Nucleus accumbens (tissue), 56 donors: ENCODE measurements around the gene TMEM185A.
"Not testable (repeated sequence)": the region's sequence is repeated elsewhere in the genome, so short reads cannot be mapped to it uniquely, and the experiment has no call there.

ENCODE experiments used
- DNase-seq, 56 donors: peaks; one replicate each; lab custom pipeline; 2025; lab: John Stamatoyannopoulos, UW

Gene TMEM185A

DNA sequence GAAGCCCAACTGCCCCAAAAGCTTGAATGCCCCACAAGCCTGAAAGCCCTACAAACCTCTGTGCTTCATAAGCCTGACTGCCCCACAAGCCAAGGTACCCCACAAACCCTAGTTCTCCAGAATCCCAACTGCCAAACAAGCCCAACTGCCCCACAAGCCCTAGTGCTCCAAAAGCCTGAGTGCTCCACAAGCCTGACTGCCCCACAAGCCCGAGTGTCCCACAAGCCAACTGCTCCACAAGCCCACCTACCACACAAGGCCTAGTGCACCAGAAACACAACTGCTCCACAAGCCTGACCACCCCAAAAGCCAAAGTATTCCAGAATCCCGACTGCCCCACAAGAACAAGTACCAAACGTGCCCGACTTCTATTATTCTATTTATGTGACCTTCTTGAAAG lies 68.2 kb downstream of the TMEM185A start:
- no peak for DNase-seq

DNA sequence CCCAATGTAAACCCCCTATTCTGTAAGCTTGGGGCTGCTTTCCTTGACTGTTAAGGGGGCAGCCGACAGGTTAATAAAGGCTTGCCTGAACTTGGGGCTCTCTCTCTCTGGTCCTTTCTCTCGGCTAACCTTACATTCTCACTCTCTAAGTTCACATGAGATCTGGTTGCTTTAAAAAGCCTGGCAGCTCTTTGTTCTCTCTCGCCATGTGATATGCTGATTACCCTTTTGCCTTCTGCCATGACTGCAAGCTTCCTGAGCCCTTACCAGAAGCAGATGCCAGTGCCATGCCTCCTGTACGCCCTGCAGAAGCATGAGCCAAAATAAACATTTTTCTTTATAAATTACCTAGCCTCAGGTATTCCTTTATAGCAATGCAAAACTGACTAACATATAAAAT lies 76.3 kb downstream of the TMEM185A start:
- not testable (repeated sequence) for DNase-seq

DNA sequence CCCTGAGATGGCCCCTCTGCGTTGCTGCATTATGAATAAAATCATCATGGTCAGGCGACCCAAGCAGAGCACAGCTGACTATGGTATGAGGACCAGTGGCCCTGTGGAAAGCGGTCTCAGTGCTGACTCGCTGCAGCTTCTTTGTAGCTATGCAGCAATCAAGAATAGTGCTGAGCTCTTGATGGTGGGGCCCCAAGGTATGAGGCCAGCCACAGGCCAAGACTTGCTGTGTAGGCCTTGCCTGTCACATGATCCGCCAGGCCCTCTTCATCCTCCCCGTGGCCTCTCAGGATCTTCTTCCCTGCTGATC lies 79.7 kb downstream of the TMEM185A start:
- not testable (repeated sequence) for DNase-seq

DNA sequence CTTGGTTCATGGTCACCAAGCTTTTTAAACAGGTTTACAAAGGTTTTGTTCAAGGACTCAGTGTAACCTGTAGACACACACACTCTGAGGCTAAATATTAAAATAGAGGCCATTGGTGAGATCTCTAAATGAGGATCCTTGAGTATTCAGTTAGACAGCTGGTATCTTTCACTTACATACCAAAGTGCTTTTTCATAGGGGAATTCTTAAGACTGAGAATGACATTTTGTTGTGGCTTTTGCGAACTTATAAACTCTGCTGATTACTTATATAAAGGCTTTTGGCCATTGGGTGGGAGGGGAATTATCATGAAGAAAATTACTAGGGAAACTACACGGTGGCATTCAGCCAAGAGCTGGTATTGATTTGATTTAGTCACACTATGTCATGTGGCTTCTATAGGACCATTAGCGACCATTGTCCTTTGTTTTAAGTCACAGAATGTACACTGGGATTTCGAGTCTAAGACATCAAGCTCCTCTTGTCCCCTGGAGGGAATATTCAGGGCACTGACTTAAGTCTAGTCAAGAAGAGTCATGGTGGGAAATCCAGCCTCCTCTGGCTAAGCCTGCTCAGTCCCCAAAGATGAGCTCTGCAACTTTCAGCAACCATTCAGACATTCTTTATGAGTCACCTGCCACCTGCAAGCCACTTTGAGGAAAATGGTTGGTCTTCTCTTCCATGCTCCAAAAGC lies 80.2 kb downstream of the TMEM185A start:
- not testable (repeated sequence) for DNase-seq

DNA sequence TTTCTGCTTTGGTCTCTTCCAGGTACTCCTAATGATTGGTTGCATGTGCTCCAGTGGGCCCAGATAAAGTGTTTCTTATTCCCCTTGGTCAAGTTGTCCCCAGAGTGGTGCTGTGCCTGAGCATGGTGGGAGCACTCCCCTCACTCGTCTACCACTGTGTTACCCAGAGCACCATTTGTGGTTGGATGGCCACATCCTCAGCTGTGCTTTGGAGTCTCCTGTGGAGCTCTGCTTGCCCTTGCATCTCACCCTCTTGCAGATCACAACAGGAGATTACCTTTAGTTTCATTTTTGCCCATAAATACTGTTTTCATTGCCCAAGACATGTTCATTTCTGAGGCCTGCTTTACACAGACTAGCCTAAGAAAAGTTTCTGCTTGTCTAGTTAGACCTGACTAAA lies 81.1 kb downstream of the TMEM185A start:
- DNase-seq, result not testable (repeated sequence)

DNA sequence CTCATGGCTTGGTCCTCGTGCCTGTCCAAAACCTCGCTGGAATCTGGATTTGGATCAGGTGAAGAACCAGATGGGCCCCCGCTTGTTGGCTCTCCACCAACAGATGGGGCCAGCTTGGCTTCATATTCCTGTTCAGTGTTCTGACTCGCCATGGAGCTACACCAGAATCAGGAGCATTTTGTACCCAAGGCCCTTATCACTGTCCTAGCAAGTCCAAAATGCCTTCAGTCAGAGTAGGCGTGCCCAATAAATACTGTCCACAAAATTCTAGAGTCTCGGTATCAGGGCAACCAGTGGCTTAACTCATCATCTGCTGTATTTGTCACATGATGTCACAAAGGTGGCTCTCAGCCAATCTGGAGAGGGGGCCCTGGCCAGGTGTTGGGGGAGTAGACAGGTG lies 81.9 kb downstream of the TMEM185A start, which contains the start of gene HSFX3:
HSFX3 (minus strand) TSS at position 224 of the 400 bp plus-strand sequence; CDS start at position 152, 72 bp downstream.
- DNase-seq, result not testable (repeated sequence)

DNA sequence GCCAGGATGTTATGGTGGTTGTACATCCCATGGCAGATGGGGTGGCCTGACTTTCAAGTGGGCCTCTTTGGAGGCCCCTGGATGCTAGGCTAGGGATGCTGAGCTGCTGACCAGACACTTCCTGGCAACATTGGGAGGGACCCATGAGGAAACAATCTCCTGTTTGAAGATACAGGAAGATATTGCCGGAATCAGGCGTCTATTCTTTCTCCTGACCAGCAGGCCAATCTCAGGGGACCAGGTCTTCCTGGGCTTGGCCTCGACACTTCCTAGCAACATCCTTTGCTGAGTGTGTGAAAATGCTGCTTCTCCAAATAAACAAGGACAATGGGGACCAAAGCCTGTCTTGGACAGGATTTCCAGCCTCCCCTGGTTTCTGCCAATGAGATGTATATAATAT lies 83.8 kb downstream of the TMEM185A start:
- not testable (repeated sequence) for DNase-seq

DNA sequence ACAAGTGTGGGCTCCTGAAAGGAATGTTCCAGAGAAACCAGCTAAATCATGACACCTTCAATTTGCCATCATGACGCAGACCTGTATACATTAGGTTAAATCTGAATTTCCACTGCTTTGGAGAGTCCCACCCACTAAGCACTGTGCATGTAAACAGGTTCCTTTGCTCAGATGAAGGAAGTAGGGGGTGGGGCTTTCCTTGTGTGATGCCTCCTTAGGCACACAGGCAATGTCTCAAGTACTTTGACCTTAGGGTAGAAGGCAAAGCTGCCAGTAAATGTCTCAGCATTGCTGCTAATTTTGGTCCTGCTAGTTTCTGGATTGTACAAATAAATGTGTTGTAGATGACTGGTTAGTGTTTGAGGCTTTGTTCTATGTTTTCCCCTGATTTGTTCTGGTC lies 84.6 kb downstream of the TMEM185A start:
- DNase-seq, result not testable (repeated sequence)
